CD4-positive, alpha-beta T cell treated with Interleukin-1 beta for 1 hour (primary cell): Measurements from ENCODE around the gene VGLL4.

Experiments used
- DNase-seq, 2 donors: peaks; one replicate each; pipeline ENCODE4 v3.0.0-alpha.2; 2020 to 2022

Gene VGLL4

GRCh38 chr3:11651900-11652299 is 8.2 kb upstream of the VGLL4 start:
- DNase-seq, result peak in 1 of 2 donors; percentile 58

GRCh38 chr3:11651477-11651876 is 7.8 kb upstream of the VGLL4 start:
- no peak for DNase-seq

DNA sequence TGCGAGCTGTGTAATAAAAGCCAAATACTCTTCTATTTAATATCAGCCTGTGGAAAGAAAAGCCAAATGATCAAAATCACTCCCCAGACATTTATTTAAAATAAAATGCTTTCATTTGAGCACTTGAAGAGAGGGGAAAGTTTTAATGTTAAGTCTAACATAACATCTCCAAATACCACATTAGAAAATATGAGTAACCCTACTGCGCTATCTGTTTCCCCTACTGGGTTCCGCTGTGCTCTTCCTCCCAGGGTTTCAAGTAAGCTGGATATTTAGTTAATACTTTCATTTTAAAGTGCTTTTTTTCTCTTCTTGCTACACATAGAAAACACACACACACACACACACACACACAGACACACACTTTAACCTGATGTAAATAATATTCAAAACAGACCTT is 6.7 kb upstream of the VGLL4 start:
- no peak for DNase-seq

GRCh38 chr3:11648735-11649134 is 5.0 kb upstream of the VGLL4 start:
- DNase-seq, result no peak

- DNase-seq, result peak in 1 of 2 donors; percentile 17
These were observed 513 bp downstream of the VGLL4 start for GRCh38 chr3:11643201-11643603.

DNA sequence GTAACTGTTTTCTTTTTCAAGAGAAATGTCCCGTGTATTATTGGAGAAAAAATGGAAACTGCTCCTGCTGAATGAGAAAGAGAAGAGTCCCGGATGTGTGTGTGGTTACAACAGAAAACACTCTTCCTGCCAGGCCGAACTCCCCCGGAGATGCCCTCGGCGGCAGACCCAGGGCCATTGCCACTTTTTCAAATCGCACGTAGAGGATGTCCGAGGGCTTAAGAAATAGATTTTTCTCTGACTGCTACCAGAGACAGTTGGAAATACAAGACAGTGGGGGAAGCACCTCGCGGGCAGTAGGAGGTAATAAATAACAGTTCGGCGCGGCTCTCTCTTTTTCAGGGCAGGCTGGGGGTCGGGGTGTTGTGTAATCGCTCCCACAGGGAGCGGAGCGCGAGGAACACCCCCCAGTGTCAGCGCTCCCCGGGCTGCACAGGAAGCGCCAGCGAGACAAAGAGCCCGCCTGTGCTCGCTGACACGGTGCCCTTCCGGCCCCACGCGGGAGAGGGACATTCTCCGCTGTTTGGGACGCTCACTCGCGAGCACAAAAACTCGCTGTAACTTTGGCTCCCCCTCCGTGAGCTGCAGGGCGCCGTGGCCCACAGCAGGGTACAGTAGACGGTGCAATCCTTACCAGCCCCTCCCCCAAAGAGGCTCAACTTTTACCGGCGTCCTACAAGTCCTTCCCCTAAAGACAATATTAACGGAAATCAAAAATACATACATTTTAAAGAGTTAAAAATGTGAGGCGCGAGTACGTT is 1.1 kb downstream of the VGLL4 start:
- DNase-seq, result peak; percentile 67 to 68

GRCh38 chr3:11641683-11642430 is 1.9 kb downstream of the VGLL4 start:
- peak in 1 of 2 donors; percentile 44 for DNase-seq

DNA sequence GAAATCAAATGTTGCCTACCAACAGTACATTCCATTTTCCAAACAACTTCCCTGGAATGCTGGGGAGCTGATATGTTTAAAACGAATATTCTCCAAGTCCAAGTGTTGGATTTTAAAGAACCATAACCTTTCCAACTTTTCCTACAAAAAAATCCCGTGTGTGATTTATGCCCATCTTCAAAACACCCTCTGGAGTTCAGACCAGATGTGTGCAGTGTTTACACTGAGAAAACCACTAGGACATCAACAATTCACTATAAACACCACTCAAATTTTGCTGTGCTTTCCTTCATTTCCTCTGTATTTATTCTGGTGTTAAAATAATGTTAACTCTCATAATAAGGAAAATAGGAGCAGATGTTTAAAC is 2.4 kb downstream of the VGLL4 start:
- DNase-seq, result no peak

GRCh38 chr3:11640009-11640673 is 3.6 kb downstream of the VGLL4 start:
- no peak for DNase-seq

DNA sequence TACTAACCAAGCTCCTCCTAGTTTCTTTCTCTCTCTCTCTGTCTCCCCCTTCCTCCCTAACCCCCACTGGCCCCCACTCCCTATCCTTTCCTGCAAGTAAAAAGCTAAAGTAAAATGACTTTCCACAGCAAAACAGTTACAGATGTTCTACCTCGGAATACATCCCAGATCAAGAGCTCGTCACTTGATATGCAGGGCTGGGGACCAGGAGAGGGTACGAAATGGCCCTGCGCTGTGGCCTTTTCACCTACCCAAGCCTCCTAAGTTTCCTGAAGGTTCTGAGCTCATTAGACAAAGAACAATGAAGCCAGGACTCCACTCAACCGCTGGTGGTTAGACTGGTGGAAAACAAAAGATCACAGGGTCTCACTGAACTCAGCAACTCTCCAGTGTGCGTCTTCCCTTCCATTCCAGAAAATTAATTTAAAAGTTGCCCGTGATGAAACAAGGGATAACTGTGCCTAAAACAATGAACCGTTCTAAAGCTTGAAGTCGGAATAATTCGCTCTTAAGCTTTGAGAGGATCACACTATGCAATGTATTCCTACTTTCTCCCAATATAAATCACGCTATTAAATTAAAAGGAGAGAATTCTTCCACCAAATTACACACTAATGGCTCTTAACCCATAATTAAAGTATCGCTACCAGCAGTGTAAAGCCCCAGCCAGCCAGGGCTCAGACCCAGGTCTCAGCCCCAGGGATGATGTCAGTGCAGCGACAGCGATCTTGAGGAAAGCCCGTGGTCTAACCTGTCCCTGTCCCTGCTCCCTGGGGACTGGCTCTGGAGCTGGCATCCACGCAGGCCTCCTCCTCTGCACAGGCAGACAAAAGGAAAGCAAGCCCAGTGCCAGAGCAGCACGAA is 5.0 kb downstream of the VGLL4 start:
- no peak for DNase-seq

DNA sequence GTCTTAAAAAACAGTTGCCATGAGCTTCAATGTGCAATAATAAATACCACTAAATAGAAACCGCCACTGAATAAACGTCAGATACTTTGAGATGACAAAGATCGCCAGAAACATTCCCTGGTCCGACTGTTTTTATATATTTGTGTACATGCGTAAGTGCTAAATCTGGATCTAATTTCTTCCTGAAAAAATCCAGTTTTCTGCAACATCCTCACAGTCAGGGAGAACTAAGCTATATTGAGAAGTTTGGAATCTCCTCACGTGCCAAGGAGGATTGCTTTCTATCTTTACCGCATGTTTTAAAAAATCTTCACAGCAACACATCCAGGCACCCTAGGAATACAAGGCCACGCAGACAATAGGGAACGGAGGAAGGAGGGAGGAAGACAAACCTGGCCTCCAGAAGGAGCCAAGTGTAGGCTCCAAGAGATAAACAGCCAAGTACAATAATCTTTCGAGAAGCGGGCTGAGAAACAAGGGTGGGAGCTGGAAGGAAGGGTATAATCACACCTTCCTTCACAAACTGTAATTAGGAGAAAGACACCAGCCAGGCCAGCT is 5.7 kb downstream of the VGLL4 start:
- no peak for DNase-seq

GRCh38 chr3:11636394-11636770 is 7.3 kb downstream of the VGLL4 start:
- DNase-seq, result no peak

DNA sequence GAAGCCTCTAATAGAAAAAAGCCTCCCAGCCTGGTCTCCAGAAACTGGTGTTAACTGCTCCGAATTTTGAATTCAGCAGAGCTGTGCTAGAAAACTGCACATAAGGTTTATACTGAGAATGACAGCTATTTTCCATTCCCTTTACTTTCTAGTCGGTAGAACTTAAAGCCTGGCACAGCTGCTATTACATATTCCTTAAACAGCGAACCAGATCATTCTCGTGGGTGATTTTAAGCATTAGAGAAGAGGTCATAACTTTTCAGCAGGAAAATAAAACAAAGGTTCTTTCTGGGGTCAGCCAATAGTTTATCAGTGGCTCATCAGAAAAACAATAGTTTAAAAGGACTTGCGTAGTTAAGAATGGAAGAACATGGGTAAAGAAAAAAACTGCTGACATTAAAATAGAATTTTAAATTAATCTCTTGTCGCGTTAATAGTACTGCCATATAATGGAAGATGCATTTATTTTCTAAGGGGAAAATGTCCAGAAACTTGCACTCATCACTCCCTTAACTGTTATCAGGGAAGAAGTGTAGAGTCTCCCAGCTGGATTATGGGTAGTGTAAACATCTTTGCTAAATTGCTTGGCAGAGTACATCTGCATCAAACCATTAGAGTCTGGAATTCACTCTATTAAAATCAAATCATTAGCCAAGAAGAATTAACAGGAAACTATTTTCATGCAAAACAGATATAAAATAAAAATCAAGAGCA is 7.9 kb downstream of the VGLL4 start:
- DNase-seq, result no peak

DNA sequence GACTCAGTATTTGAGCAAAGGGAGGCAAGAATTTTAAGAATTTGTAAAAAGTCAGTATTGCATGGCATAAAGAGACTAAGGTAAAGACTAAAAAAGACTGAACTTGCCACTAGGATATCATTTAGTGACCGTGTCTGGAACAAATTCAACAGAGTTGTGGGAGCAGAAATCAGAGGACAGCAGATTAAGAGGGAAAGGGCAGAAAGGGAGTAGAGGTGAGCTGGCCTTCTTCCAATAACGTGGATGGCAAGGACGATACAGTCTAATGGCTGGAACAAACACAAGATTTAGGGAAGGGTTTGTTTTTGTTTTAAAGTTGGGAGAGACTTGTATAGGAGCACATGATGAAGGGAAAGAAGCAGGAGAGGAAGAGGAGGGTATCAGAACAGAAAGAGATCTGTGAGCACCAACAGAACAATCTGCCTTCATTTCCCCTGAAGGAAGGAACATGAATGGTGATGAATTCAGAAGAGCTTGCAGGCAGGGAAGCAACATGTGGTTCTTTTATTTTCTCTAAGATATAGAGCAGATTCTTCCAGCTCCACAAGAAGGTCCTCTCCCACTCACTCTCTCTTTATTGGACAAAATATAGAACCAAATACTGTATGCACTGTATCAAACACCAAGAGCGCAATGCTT is 8.6 kb downstream of the VGLL4 start:
- DNase-seq, result no peak

- DNase-seq, result peak in 1 of 2 donors; percentile 6
These were observed 9.6 kb downstream of the VGLL4 start for GRCh38 chr3:11634081-11634635.

DNA sequence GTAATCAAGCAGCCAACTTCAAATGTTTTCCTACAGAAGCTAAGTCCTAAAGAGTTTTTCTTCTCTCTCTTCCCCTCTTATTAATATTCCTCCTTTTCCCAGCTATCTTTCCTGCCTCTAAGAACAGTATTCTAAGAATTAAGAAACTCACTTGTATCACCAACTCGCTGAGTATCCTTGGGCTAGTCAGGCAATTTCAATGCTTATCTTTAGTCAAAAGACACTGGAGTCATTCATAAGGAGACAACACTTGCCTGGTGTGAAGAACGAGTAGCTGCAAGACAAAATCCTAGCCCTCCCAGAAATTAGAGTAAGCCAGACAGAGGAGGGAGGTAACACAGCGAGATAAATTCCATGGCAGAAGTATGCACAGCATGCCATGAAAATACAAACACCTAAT is 10.7 kb downstream of the VGLL4 start:
- no peak for DNase-seq

DNA sequence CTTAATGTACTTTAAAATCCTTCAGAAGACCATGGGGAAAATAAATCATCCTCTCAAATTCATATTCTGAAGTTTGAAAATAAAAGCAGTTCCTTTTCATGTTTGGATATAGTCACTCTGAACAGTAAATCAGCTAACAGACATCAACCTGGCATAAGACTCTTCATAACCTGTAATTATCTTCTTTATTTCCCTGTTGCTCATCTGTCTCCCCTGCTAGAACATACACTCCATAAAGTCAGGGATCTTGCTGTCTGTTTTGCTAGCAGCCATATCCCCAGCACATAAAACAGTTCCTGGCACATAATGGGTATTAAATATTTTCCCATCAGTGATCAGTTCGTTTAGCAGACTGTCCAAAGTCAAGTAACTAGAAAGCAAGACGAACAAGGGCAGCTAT is 11.2 kb downstream of the VGLL4 start:
- DNase-seq, result no peak

DNA sequence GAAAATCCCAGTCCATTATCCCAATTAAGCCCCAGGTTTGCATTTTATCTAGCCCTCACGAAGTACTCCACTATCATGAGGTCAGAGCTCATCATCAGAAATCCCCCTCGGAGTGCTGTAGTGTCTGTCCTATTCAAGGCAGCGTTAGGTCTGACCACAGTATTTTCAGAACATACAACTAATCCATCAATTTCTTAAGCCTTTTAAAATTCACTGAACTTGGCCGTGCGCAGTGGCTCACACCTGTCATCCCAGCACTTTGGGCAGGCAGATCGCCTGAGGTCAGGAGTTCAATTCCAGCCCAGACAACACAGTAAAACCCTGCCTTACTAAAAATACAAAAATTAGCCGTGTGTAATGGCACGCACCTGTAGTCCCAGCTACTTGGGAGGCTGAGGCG is 11.9 kb downstream of the VGLL4 start:
- DNase-seq, result no peak

DNA sequence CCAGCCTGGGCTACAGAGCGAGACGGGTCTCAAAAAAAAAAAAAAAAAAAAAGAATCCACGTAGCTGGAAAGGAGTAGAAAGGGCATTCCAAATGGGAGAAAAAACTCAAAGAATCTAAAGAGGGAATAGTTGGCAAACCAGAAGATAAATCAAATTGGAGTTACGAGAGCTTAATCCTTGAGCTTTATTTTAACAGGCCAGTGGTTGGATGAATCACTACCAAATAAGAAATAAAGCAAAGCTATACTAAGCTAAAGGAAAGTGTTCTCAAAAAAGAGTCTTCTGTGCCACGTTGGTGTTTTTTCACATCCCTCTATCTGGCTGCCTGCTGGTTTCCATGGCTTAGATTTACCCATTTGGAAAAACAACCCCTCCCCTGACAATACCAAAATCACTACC is 14.0 kb downstream of the VGLL4 start:
- no peak for DNase-seq

DNA sequence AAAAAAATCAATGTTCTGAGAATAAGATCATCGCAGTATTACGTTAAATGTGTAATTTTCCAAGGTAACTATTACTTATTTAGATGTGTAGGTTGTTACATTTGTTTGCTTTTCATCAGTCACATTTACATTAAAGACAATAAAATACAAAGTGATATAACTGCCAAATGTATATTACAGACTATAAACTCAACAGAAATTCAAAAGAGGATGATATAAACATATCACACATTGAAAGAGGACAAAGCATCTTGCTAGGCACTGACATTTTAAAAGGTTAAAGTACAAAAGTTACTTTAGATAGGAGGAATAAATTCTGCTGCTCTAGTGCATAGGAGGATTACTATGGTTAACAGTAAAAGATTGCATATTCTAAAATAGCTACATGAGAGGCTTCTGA is 16.1 kb downstream of the VGLL4 start:
- DNase-seq, result no peak

DNA sequence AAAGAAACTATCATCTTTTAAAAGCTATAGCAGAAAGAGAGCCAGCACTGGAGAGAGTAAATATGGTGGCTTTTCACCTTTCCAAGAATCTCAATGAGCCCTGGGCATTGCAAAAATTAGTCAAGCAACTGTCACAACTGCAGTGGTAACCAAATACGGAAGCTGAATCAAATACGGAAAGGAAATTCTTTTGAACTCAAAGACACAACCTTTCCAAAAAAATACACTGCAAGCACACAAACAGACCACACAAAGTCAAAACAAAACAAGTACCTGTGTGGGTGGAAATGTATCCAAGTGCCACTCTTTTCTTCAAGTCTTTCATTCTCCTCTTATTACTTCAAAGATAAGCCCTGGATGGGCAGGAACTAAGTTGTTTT is 17.6 kb downstream of the VGLL4 start:
- DNase-seq, result no peak
